ENCODE measurements around the gene NRCAM. TPM values are rescaled to one million over a fixed set of nuclear protein-coding genes. Genes with fewer than 3 reads are reported as not detected.
"Not testable (repeated sequence)": the region's sequence is repeated elsewhere in the genome, so short reads cannot be mapped to it uniquely, and the experiment has no call there.

The NRCAM gene
- total RNA-seq, result 10 to 100 TPM; 17.9 to 28.2 TPM
- polyA plus RNA-seq (2013, experiment 1 of 2), result 49.9 TPM
- 41.4 TPM for polyA plus RNA-seq (2013, experiment 2 of 2)
- long read RNA-seq, experiment 1, partial matches to known transcripts, result 2 of 9 reads
- long read RNA-seq, experiment 1, other reads (novel, unspliced or antisense), result 7 of 9 reads
- long read RNA-seq, experiment 2, full-length matches to known transcripts, result 11 of 38 reads
- long read RNA-seq, experiment 2, partial matches to known transcripts, result 2 of 38 reads
- long read RNA-seq, experiment 2, other reads (novel, unspliced or antisense), result 25 of 38 reads
- long read RNA-seq, experiment 3, full-length matches to known transcripts, result 5 of 27 reads
- long read RNA-seq, experiment 3, partial matches to known transcripts, result 9 of 27 reads
- long read RNA-seq, experiment 3, other reads (novel, unspliced or antisense), result 13 of 27 reads
- long read RNA-seq, experiment 4, partial matches to known transcripts, result 0 of 1 reads
- long read RNA-seq, experiment 4, other reads (novel, unspliced or antisense), result 1 of 1 reads

GRCh38 chr7:108455998-108456677 lies at the start of gene NRCAM:
Gene NRCAM (minus strand): TSS chr7:108456436. CDS start chr7:108240064, 216,372 bp downstream.
- 0% methylated on average over 32 to 81 of the region's 81 CpGs for WGBS, 2 experiments (ENCODE audit: insufficient coverage in 1 of 2, insufficient read length in 1 of 2)
- no peak for TF ChIP-seq CTCF (conservative IDR thresholded peaks at IDR 0.05)

GRCh38 chr7:108504576-108504975 lies 48.3 kb upstream of the NRCAM start:
- not testable (repeated sequence) for H3K4me3 ChIP-seq (ENCODE audit: low read length); H3K9me3 Mint-ChIP-seq; H3K27ac Mint-ChIP-seq; H3K27me3 ChIP-seq (ENCODE audit: control insufficient read depth, insufficient read depth, low read length, poor library complexity, severe bottlenecking); H3K4me1 Mint-ChIP-seq; H3K9ac ChIP-seq (ENCODE audit: extremely low read depth, low read length, poor library complexity, severe bottlenecking); H3K27me3 Mint-ChIP-seq (ENCODE audit: insufficient read depth); H3K27ac ChIP-seq (ENCODE audit: low read depth, low read length); H3K4me3 Mint-ChIP-seq; H3K4me1 ChIP-seq (ENCODE audit: control insufficient read depth, insufficient read depth, low read length); DNase-seq
- 92% methylated on average over 3 of the region's 3 CpGs; no CpG with 5 or more reads in 1 of the 2 experiments for WGBS, 2 experiments (ENCODE audit: insufficient coverage in 1 of 2, insufficient read length in 1 of 2)
- Histone ChIP-seq H3K36me3 (ENCODE audit: control insufficient read depth, insufficient read depth, low read length) (peaks cover 27% of the 10 kb centered on the region), H3K9me3 (ENCODE audit: control insufficient read depth, low read length) (peaks cover 11% of the 10 kb centered on the region)
- H3K36me3 Mint-ChIP-seq (ENCODE audit: low read depth), result peaks cover 26% of the 10 kb centered on the region

More at GRCh38 chr7:108455998-108456677, at the start of gene NRCAM:
- H3K4me3 Mint-ChIP-seq, result peak within 1 kb of the TSS; percentile 72
- peaks cover 38% of the 10 kb centered on the region for H3K27me3 ChIP-seq (ENCODE audit: control insufficient read depth, insufficient read depth, low read length, poor library complexity, severe bottlenecking)
- H3K36me3 Mint-ChIP-seq (ENCODE audit: low read depth), result no peaks in the 10 kb centered on the region
- H3K4me3 ChIP-seq (ENCODE audit: low read length), result peak within 1 kb of the TSS; percentile 82
- H3K36me3 ChIP-seq (ENCODE audit: control insufficient read depth, insufficient read depth, low read length), result no peaks in the 10 kb centered on the region
- no peak within 1 kb of the TSS for H3K27ac ChIP-seq (ENCODE audit: low read depth, low read length)
- H3K27ac Mint-ChIP-seq, result no peak within 1 kb of the TSS
- no peaks in the 10 kb centered on the region for H3K9me3 Mint-ChIP-seq
- no peaks in the 10 kb centered on the region for H3K9me3 ChIP-seq (ENCODE audit: control insufficient read depth, low read length)
- H3K27me3 Mint-ChIP-seq (ENCODE audit: insufficient read depth), result peaks cover 68% of the 10 kb centered on the region
- no peaks in the 10 kb centered on the region for H3K4me1 ChIP-seq (ENCODE audit: control insufficient read depth, insufficient read depth, low read length)
- peaks cover 10% of the 10 kb centered on the region for H3K4me1 Mint-ChIP-seq
- H3K9ac ChIP-seq (ENCODE audit: extremely low read depth, low read length, poor library complexity, severe bottlenecking), result peak within 1 kb of the TSS; percentile 13
- peak; percentile 96 for DNase-seq

- Histone ChIP-seq H3K36me3 (ENCODE audit: control insufficient read depth, insufficient read depth, low read length) (peaks cover 31% of the 10 kb centered on the region), H3K9ac (ENCODE audit: extremely low read depth, low read length, poor library complexity, severe bottlenecking) (no peak overlapping the region), H3K9me3 (ENCODE audit: control insufficient read depth, low read length) (peaks cover 11% of the 10 kb centered on the region), H3K27ac (ENCODE audit: low read depth, low read length) (no peak overlapping the region), H3K4me3 (ENCODE audit: low read length) (no peak overlapping the region), H3K27me3 (ENCODE audit: control insufficient read depth, insufficient read depth, low read length, poor library complexity, severe bottlenecking) (no peaks in the 10 kb centered on the region), H3K4me1 (ENCODE audit: control insufficient read depth, insufficient read depth, low read length) (no peaks in the 10 kb centered on the region)
- peaks cover 26% of the 10 kb centered on the region for H3K36me3 Mint-ChIP-seq (ENCODE audit: low read depth)
- H3K27ac Mint-ChIP-seq, result no peak overlapping the region
- no peak for DNase-seq
- no peaks in the 10 kb centered on the region for H3K4me1 Mint-ChIP-seq
- 77 to 95% methylated on average over 2 to 5 of the region's 5 CpGs for WGBS, 2 experiments (ENCODE audit: insufficient coverage in 1 of 2, insufficient read length in 1 of 2)
- no peaks in the 10 kb centered on the region for H3K27me3 Mint-ChIP-seq (ENCODE audit: insufficient read depth)
- H3K4me3 Mint-ChIP-seq, result no peak overlapping the region
- H3K9me3 Mint-ChIP-seq, result no peaks in the 10 kb centered on the region
- TF ChIP-seq CTCF (conservative IDR thresholded peaks at IDR 0.05), result no peak
Measured at GRCh38 chr7:108503112-108504026, 47.1 kb upstream of the NRCAM start.
